ENCODE results near the gene KRTAP2-4. TPM values are rescaled to one million over a fixed set of nuclear protein-coding genes. Genes with fewer than 3 reads are reported as not detected.
"Not testable (repeated sequence)": the region's sequence is repeated elsewhere in the genome, so short reads cannot be mapped to it uniquely, and the experiment has no call there.

The KRTAP2-4 gene
- not detected for total RNA-seq
- polyA plus RNA-seq: not detected

- DNase-seq: no peak
- Mint-ChIP-seq H3K4me3 (no peak within 1 kb of the TSS), H3K4me1 (no peaks in the 10 kb centered on the region), H3K36me3 (no peaks in the 10 kb centered on the region), H3K27ac (no peak within 1 kb of the TSS), H3K9me3 (peaks cover 0 to 2% (median 0%) of the 10 kb centered on the region in 8 donors), H3K27me3 (peaks cover 4 to 10% of the 10 kb centered on the region in 2 donors)
- Histone ChIP-seq H3K27me3 (ENCODE audit: insufficient read depth, low read length) (no peaks in the 10 kb centered on the region), H3K9me3 (ENCODE audit: control insufficient read depth in 1 of 2, low read length in 2 of 2) (no peaks in the 10 kb centered on the region), H3K36me3 (ENCODE audit: insufficient read depth, low read length) (no peaks in the 10 kb centered on the region), H3K27ac (ENCODE audit: low read depth, low read length) (no peak within 1 kb of the TSS), H3K4me1 (ENCODE audit: insufficient read depth, low read length) (no peaks in the 10 kb centered on the region), H3K4me3 (ENCODE audit: low read length in 2 of 2) (no peak within 1 kb of the TSS)
- CTCF ChIA-PET (ENCODE audit: partially characterized antibody): no interaction called here
- POLR2A ChIA-PET (ENCODE audit: partially characterized antibody): no interaction called here
- intact Hi-C loops (cut with micrococcal nuclease): no loop called here
Observed at GRCh38 chr17:41065829-41066624, at the start of gene KRTAP2-4. KRTAP2-4 (minus strand) TSS chr17:41065879; CDS start chr17:41065845, 34 bp downstream.

DNA sequence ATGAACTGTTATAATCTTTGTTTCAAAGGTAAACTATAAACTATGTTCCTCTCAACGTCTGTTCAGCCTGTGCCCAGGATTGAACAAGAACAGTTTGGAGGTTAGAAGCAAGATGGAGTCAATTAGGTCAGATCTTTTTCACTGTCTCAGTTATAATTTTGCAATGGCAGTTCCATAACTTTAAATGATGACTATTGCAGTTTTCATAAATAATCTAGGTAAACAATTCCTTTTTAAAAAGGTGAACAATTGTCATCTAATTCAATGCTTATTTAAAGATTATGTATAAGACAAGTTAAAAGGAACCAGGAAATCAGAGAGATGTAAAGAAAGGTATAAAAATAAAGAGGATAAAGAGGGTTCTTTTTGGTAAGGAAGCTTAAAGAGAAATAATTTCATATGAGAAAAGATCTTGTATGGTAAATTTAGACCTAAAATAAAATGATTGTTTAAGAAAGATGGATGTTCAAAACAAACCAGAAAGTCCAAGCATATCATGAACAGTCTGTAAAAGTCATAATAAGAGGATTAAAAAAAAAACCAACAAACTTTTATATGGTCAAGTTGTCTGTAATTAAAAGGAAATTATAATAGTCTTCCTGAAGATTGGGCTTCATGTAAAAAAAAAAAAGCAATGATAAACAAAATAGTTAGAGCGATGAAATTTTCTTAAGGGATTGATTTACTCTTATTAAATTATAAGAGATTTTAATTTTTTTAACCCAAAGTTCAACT is 45.6 kb upstream of the KRTAP2-4 start:
- peak overlapping the region in 1 of 7 donors; percentile 12 for H3K27ac Mint-ChIP-seq
- Histone ChIP-seq H3K36me3 (ENCODE audit: insufficient read depth, low read length) (no peaks in the 10 kb centered on the region), H3K9me3 (ENCODE audit: control insufficient read depth in 1 of 2, low read length in 2 of 2) (no peaks in the 10 kb centered on the region), H3K27me3 (ENCODE audit: insufficient read depth, low read length) (no peaks in the 10 kb centered on the region), H3K27ac (ENCODE audit: low read depth, low read length) (no peak overlapping the region), H3K4me3 (ENCODE audit: low read length in 2 of 2) (no peak overlapping the region), H3K4me1 (ENCODE audit: insufficient read depth, low read length) (no peaks in the 10 kb centered on the region)
- H3K27me3 Mint-ChIP-seq: peaks cover 5 to 14% of the 10 kb centered on the region in 2 donors
- peaks cover 0 to 24% (median 4%) of the 10 kb centered on the region in 4 donors for H3K4me1 Mint-ChIP-seq
- DNase-seq: no peak
- CTCF ChIA-PET (ENCODE audit: partially characterized antibody): no interaction called here
- H3K9me3 Mint-ChIP-seq: peaks cover 0 to 13% (median 3%) of the 10 kb centered on the region in 8 donors
- intact Hi-C loops (cut with micrococcal nuclease): no loop called here
- POLR2A ChIA-PET (ENCODE audit: partially characterized antibody): interaction anchor here (0.6 kb wide), 1 partner anchor 197 kb away, joined by 3 read pairs; no protein-coding TSS in a partner anchor
- H3K4me3 Mint-ChIP-seq: peak overlapping the region in 1 of 8 donors; percentile 58
- peaks cover 0 to 3% of the 10 kb centered on the region in 2 donors for H3K36me3 Mint-ChIP-seq

DNA sequence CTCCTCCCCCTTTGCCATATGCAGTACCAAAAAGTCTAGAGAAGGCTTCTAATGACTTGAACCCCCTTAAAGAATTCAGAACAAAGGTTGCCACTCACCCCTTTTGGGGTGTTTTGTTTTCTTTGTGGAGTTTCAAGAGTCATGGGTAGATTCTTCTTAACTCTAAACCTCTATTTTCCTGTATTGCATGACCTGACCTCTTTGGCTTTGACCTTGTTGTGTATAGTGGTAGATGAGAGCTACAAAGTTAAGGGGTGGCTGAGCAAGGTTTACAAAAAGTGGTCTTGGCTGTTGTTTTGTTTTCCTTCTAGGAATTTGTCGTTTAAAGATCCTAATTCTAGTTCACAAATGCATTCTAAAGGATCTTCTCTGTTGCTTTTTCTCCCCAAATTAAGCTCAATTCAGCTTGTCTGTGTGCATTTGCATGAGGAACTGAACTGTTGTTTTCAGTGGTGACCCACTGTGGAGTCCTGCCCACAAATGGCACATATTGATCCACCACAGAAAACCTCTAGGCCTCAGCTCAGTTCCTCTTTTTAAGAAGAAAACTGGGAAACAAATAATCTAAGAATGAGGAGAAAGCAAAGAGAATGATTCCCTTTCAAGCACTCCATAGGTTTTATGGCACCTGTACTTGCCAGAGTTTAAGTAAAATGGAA is 43.2 kb upstream of the KRTAP2-4 start:
- H3K4me1 ChIP-seq (ENCODE audit: insufficient read depth, low read length); H3K27me3 ChIP-seq (ENCODE audit: insufficient read depth, low read length); H3K4me3 ChIP-seq (ENCODE audit: low read length in 2 of 2); H3K36me3 ChIP-seq (ENCODE audit: insufficient read depth, low read length); intact Hi-C loops (cut with micrococcal nuclease); DNase-seq; CTCF ChIA-PET (ENCODE audit: partially characterized antibody); POLR2A ChIA-PET (ENCODE audit: partially characterized antibody); H3K27ac ChIP-seq (ENCODE audit: low read depth, low read length); H3K9me3 ChIP-seq (ENCODE audit: control insufficient read depth in 1 of 2, low read length in 2 of 2); H3K36me3 Mint-ChIP-seq: not testable (repeated sequence)
- H3K27ac Mint-ChIP-seq: peak overlapping the region in 2 of 7 donors; percentile 0 to 7
- peaks cover 0 to 23% (median 4%) of the 10 kb centered on the region in 4 donors for H3K4me1 Mint-ChIP-seq
- peaks cover 7 to 17% of the 10 kb centered on the region in 2 donors for H3K27me3 Mint-ChIP-seq
- peak overlapping the region in 5 of 8 donors; percentile 62 to 79 (median 75) for H3K4me3 Mint-ChIP-seq
- peaks cover 0 to 13% (median 3%) of the 10 kb centered on the region in 8 donors for H3K9me3 Mint-ChIP-seq

- no peak for DNase-seq
- Histone ChIP-seq H3K4me3 (ENCODE audit: low read length in 2 of 2) (no peak overlapping the region), H3K4me1 (ENCODE audit: insufficient read depth, low read length) (no peaks in the 10 kb centered on the region), H3K27ac (ENCODE audit: low read depth, low read length) (no peak overlapping the region), H3K36me3 (ENCODE audit: insufficient read depth, low read length) (no peaks in the 10 kb centered on the region), H3K9me3 (ENCODE audit: control insufficient read depth in 1 of 2, low read length in 2 of 2) (no peaks in the 10 kb centered on the region), H3K27me3 (ENCODE audit: insufficient read depth, low read length) (no peaks in the 10 kb centered on the region)
- Mint-ChIP-seq H3K27ac (peak overlapping the region in 2 of 7 donors; percentile 52 to 57), H3K4me1 (peaks cover 0 to 23% (median 4%) of the 10 kb centered on the region in 4 donors), H3K4me3 (peak overlapping the region in 4 of 8 donors; percentile 9 to 79 (median 70)), H3K9me3 (peaks cover 0 to 9% (median 3%) of the 10 kb centered on the region in 8 donors), H3K27me3 (peaks cover 7 to 17% of the 10 kb centered on the region in 2 donors), H3K36me3 (no peaks in the 10 kb centered on the region)
- intact Hi-C loops (cut with micrococcal nuclease): no loop called here
- ChIA-PET POLR2A (ENCODE audit: partially characterized antibody) (no interaction called here), CTCF (ENCODE audit: partially characterized antibody) (no interaction called here)
Observed at GRCh38 chr17:41107941-41108450, 42.3 kb upstream of the KRTAP2-4 start.

- H3K4me1 ChIP-seq (ENCODE audit: insufficient read depth, low read length); H3K27me3 ChIP-seq (ENCODE audit: insufficient read depth, low read length); H3K9me3 ChIP-seq (ENCODE audit: control insufficient read depth in 1 of 2, low read length in 2 of 2); H3K36me3 ChIP-seq (ENCODE audit: insufficient read depth, low read length); CTCF ChIA-PET (ENCODE audit: partially characterized antibody); H3K4me3 ChIP-seq (ENCODE audit: low read length in 2 of 2); H3K27ac ChIP-seq (ENCODE audit: low read depth, low read length); H3K36me3 Mint-ChIP-seq; DNase-seq; H3K4me3 Mint-ChIP-seq; H3K9me3 Mint-ChIP-seq; intact Hi-C loops (cut with micrococcal nuclease); POLR2A ChIA-PET (ENCODE audit: partially characterized antibody): not testable (repeated sequence)
- Mint-ChIP-seq H3K4me1 (peaks cover 0 to 24% (median 5%) of the 10 kb centered on the region in 4 donors), H3K27ac (peak within 1 kb of the TSS in 1 of 7 donors; percentile 76), H3K27me3 (peaks cover 7 to 17% of the 10 kb centered on the region in 2 donors)
Observed at GRCh38 chr17:41105347-41105746, 39.7 kb upstream of the KRTAP2-4 start, which contains the start of gene KRTAP4-9. KRTAP4-9 (plus strand) TSS chr17:41105389; CDS start chr17:41105389, 0 bp downstream.

DNA sequence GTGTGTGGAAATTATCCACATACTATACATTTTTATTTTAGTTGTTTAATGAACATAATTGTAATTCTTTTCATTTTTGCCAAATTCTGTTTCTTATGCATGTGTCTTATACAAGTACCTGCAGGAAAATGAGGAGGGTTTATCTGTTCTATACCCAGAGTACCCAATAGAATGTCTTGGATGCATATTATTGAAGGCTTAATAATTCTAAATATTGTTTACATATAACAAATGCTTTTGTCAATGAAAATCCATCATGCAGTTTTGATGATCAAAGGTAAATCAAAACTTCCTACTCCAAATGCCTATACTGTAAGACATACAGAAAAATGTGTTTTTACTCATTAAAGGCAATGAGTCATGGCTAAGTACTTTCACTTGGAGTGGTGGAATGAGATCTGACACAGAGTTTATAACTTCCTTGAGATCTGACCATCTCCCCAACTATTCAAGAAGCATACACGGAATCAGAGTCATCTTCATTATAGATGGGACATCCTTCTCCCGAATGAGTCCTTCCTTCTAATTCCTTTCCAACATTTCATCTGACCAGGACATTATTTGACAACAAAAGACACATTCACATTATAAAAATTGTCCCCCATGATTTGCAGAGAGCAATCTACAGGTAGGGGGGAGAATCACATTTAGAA is 38.8 kb upstream of the KRTAP2-4 start:
- H3K36me3 ChIP-seq (ENCODE audit: insufficient read depth, low read length); H3K4me3 ChIP-seq (ENCODE audit: low read length in 2 of 2); H3K9me3 Mint-ChIP-seq; H3K4me3 Mint-ChIP-seq; H3K4me1 ChIP-seq (ENCODE audit: insufficient read depth, low read length); POLR2A ChIA-PET (ENCODE audit: partially characterized antibody); H3K9me3 ChIP-seq (ENCODE audit: control insufficient read depth in 1 of 2, low read length in 2 of 2); H3K27me3 ChIP-seq (ENCODE audit: insufficient read depth, low read length); DNase-seq; H3K27ac ChIP-seq (ENCODE audit: low read depth, low read length); H3K36me3 Mint-ChIP-seq; CTCF ChIA-PET (ENCODE audit: partially characterized antibody); H3K27ac Mint-ChIP-seq: not testable (repeated sequence)
- intact Hi-C loops (cut with micrococcal nuclease): loop anchor here (5.0 kb wide), 1 partner anchor 218 kb away; no protein-coding TSS in a partner anchor
- Mint-ChIP-seq H3K4me1 (peaks cover 0 to 33% (median 9%) of the 10 kb centered on the region in 4 donors), H3K27me3 (peaks cover 8 to 20% of the 10 kb centered on the region in 2 donors)
